ENCODE results near the gene CHRND. TPM values are rescaled to one million over a fixed set of nuclear protein-coding genes. Genes with fewer than 3 reads are reported as not detected.

Gene CHRND
- total RNA-seq, 1 donor from 2014 or later, result 339 TPM

- DNase-seq (ENCODE audit: low read depth), result peak; percentile 73
Measured at GRCh38 chr2:232570481-232570880, 44.5 kb downstream of the CHRND start.

- no peak for DNase-seq (ENCODE audit: low read depth)
Measured at GRCh38 chr2:232571026-232571474, 45.1 kb downstream of the CHRND start.

- no peak for DNase-seq (ENCODE audit: low read depth)
Measured at GRCh38 chr2:232573042-232573441, 47.1 kb downstream of the CHRND start.

GRCh38 chr2:232573771-232574435, 47.9 kb downstream of the CHRND start:
- DNase-seq (ENCODE audit: low read depth), result no peak

- peak; percentile 81 for DNase-seq (ENCODE audit: low read depth)
Measured at GRCh38 chr2:232574674-232575403, 48.9 kb downstream of the CHRND start.

GRCh38 chr2:232575404-232575746, 49.4 kb downstream of the CHRND start:
- DNase-seq (ENCODE audit: low read depth), result no peak

- no peak for DNase-seq (ENCODE audit: low read depth)
Measured at GRCh38 chr2:232576995-232577394, 51.0 kb downstream of the CHRND start.

GRCh38 chr2:232577841-232578240, 51.9 kb downstream of the CHRND start:
- peak; percentile 62 for DNase-seq (ENCODE audit: low read depth)

- no peak for DNase-seq (ENCODE audit: low read depth)
Measured at GRCh38 chr2:232578626-232579025, 52.7 kb downstream of the CHRND start.

- DNase-seq (ENCODE audit: low read depth), result no peak
Measured at GRCh38 chr2:232580648-232580981, 54.7 kb downstream of the CHRND start.

GRCh38 chr2:232581725-232582124, 55.8 kb downstream of the CHRND start:
- no peak for DNase-seq (ENCODE audit: low read depth)

- no peak for DNase-seq (ENCODE audit: low read depth)
Measured at GRCh38 chr2:232584238-232584637, 58.3 kb downstream of the CHRND start.

Other genes with a start within 250 kb of the CHRND start
- not detected in 2 replicates for gene ALPP, start 147.4 kb upstream of the CHRND start, total RNA-seq
- not detected in 2 replicates for gene ALPG, start 119.3 kb upstream of the CHRND start, total RNA-seq
- not detected in 2 replicates for gene ALPI, start 70.0 kb upstream of the CHRND start, total RNA-seq
- 0.10 TPM in 1 of 2 replicates, not detected in the other for gene ECEL1, start 38.3 kb upstream of the CHRND start, total RNA-seq
- gene PRSS56, start 5.8 kb upstream of the CHRND start, total RNA-seq, result 2.5 and 6.5 TPM in 2 replicates
- 697 and 1,132 TPM in 2 replicates for gene CHRNG, start 13.5 kb downstream of the CHRND start, total RNA-seq
- gene TIGD1, start 24.4 kb downstream of the CHRND start, total RNA-seq, result 2.1 and 3.0 TPM in 2 replicates
- gene EIF4E2, start 24.5 kb downstream of the CHRND start, total RNA-seq, result 119 and 122 TPM in 2 replicates
- 0.29 TPM in 1 of 2 replicates, not detected in the other for gene EFHD1, start 107.4 kb downstream of the CHRND start, total RNA-seq
- 63.3 and 67.8 TPM in 2 replicates for gene GIGYF2, start 171.2 kb downstream of the CHRND start, total RNA-seq